Esophagus squamous epithelium (tissue), 5 donors: ENCODE measurements around the gene USH1C. TPM values are rescaled to one million over a fixed set of nuclear protein-coding genes. Genes with fewer than 3 reads are reported as not detected.

ENCODE experiments used
- DNase-seq: peaks from one replicate; lab custom pipeline; 2025; lab: John Stamatoyannopoulos, UW
- H3K27ac ChIP-seq, 4 donors: fragments of 200-600 bp; sonication (generic); one replicate each; pipeline ENCODE4 v1.5.1; 2016 to 2019; ENCODE audit warnings: mild to moderate bottlenecking in 1 of 4
- H3K27me3 ChIP-seq, 4 donors: fragments of 200-600 bp; sonication (generic); 1 replicate in 3 of 4; 2 replicates in 1 of 4; pipeline versions ENCODE4 v1.5.1 to v1.6.0; 2017 to 2021; ENCODE audit warnings: antibody characterized with exemption in 1 of 4
- H3K36me3 ChIP-seq, 3 donors: fragments of 200-600 bp; sonication (generic); one replicate each; pipeline ENCODE4 v1.5.1; 2016 to 2019
- H3K4me1 ChIP-seq, 3 donors: fragments of 200-600 bp; sonication (generic); one replicate each; pipeline ENCODE4 v1.5.1; 2017 to 2019
- H3K4me3 ChIP-seq, 4 donors: fragments of 200-600 bp; sonication (generic); 1 replicate in 3 of 4; 2 replicates in 1 of 4; pipeline ENCODE4 v1.5.1; 2016 to 2019; ENCODE audit warnings: mild to moderate bottlenecking in 2 of 4, moderate library complexity in 1 of 4
- H3K9me3 ChIP-seq, 3 donors: fragments of 200-600 bp; sonication (generic); one replicate each; pipeline ENCODE4 v1.5.1; 2016 to 2019
- CTCF ChIP-seq, 6 experiments: fragments of 450-650 bp in 4 of 6; fragments of 200-600 bp in 2 of 6; sonication (generic) in 2 of 6; IDR thresholded peaks; one replicate each; pipeline ENCODE4 v1.5.1; 2016 to 2019; ENCODE audit warnings: antibody characterized with exemption in 6 of 6, mild to moderate bottlenecking in 4 of 6, moderate library complexity in 4 of 6
- POLR2A ChIP-seq, 4 donors: fragments of 450-650 bp; IDR thresholded peaks; one replicate each; pipeline ENCODE4 v1.6.1; 2017; ENCODE audit warnings: antibody characterized with exemption in 4 of 4, mild to moderate bottlenecking in 4 of 4, moderate library complexity in 3 of 4
- WGBS, 2 donors: methylation state at CpG; one replicate each; pipeline ENCODE4 v1.1.5; 2018; 5-methylcytosine and 5-hydroxymethylcytosine counted together
- intact Hi-C: fragments of 100-400 bp; cut with DNase I; formaldehyde crosslinking; loops from one replicate; pipeline ENCODE4 v1.15.0; 2022
- total RNA-seq, 4 donors: library from RNA; depleted of rRNA; stranded (reverse); fragments of >200 nt; gene quantifications; one replicate each; pipeline ENCODE4 v1.1.0, GENCODE V29; 2016
- donor health status: DM: yes; HTN: yes; CAD: no.

USH1C gene
- total RNA-seq, 4 donors from 2014 or later = not detected

- 50 to 54% methylated on average over 3 of the region's 3 CpGs for WGBS, 2 donors
- Histone ChIP-seq H3K4me3 (no peak overlapping the region), H3K4me1 (no peaks in the 10 kb centered on the region), H3K36me3 (no peaks in the 10 kb centered on the region), H3K9me3 (no peaks in the 10 kb centered on the region), H3K27ac (no peak overlapping the region), H3K27me3 (peaks cover 0 to 19% (median 0%) of the 10 kb centered on the region in 4 donors)
- intact Hi-C loops = loop anchor here (10.0 kb wide), 1 partner anchor 284 kb away; no protein-coding TSS in a partner anchor
- no peak for TF ChIP-seq CTCF (IDR thresholded peaks at IDR 0.05)
- no peak for TF ChIP-seq POLR2A (IDR thresholded peaks at IDR 0.05)
- DNase-seq = no peak
Observed at GRCh38 chr11:17508306-17508705, 35.9 kb downstream of the USH1C start.

- 80 to 82% methylated on average over 1 to 2 of the region's 2 CpGs for WGBS, 2 donors
- TF ChIP-seq CTCF (IDR thresholded peaks at IDR 0.05) (no peak), POLR2A (IDR thresholded peaks at IDR 0.05) (no peak)
- H3K36me3 ChIP-seq = no peaks in the 10 kb centered on the region
- no peak for DNase-seq
- H3K27ac ChIP-seq = no peak overlapping the region
- H3K4me3 ChIP-seq = no peak overlapping the region
- H3K27me3 ChIP-seq = peaks cover 0 to 18% (median 0%) of the 10 kb centered on the region in 4 donors
- H3K9me3 ChIP-seq = no peaks in the 10 kb centered on the region
- no peaks in the 10 kb centered on the region for H3K4me1 ChIP-seq
- intact Hi-C loops = loop anchor here (10.0 kb wide), 1 partner anchor 283 kb away; no protein-coding TSS in a partner anchor
Observed at GRCh38 chr11:17507773-17508172, 36.4 kb downstream of the USH1C start.

GRCh38 chr11:17506942-17507341 lies 37.3 kb downstream of the USH1C start:
- no peak for DNase-seq
- intact Hi-C loops = loop anchor here (10.0 kb wide), 1 partner anchor 282 kb away; no protein-coding TSS in a partner anchor
- Histone ChIP-seq H3K36me3 (no peaks in the 10 kb centered on the region), H3K4me3 (no peak overlapping the region), H3K27ac (no peak overlapping the region), H3K4me1 (no peaks in the 10 kb centered on the region), H3K27me3 (peaks cover 0 to 15% (median 0%) of the 10 kb centered on the region in 4 donors), H3K9me3 (no peaks in the 10 kb centered on the region)
- WGBS, 2 donors = 30 to 83% methylated on average over 1 to 2 of the region's 3 CpGs
- TF ChIP-seq POLR2A (IDR thresholded peaks at IDR 0.05) (no peak), CTCF (IDR thresholded peaks at IDR 0.05) (no peak)

GRCh38 chr11:17506314-17506713 lies 37.9 kb downstream of the USH1C start:
- H3K9me3 ChIP-seq = no peaks in the 10 kb centered on the region
- H3K4me3 ChIP-seq = no peak overlapping the region
- DNase-seq = no peak
- intact Hi-C loops = loop anchor here (10.0 kb wide), 1 partner anchor 282 kb away; no protein-coding TSS in a partner anchor
- H3K27ac ChIP-seq = no peak overlapping the region
- H3K27me3 ChIP-seq = peaks cover 0 to 15% (median 0%) of the 10 kb centered on the region in 4 donors
- H3K4me1 ChIP-seq = no peaks in the 10 kb centered on the region
- H3K36me3 ChIP-seq = no peaks in the 10 kb centered on the region
- 84 to 91% methylated on average over 6 of the region's 6 CpGs for WGBS, 2 donors
- TF ChIP-seq CTCF (IDR thresholded peaks at IDR 0.05) = no peak
- no peak for TF ChIP-seq POLR2A (IDR thresholded peaks at IDR 0.05)

- 62 to 74% methylated on average over 4 of the region's 4 CpGs for WGBS, 2 donors
Observed at GRCh38 chr11:17505146-17505545, 39.1 kb downstream of the USH1C start.

More at GRCh38 chr11:17505146-17505545, 39.1 kb downstream of the USH1C start:
- H3K4me1 ChIP-seq = no peaks in the 10 kb centered on the region
- no peak for DNase-seq
- no peaks in the 10 kb centered on the region for H3K36me3 ChIP-seq
- no peak overlapping the region for H3K27ac ChIP-seq
- no peaks in the 10 kb centered on the region for H3K9me3 ChIP-seq
- no peak overlapping the region for H3K4me3 ChIP-seq
- TF ChIP-seq POLR2A (IDR thresholded peaks at IDR 0.05) (no peak), CTCF (IDR thresholded peaks at IDR 0.05) (no peak)
- H3K27me3 ChIP-seq = peaks cover 0 to 15% (median 0%) of the 10 kb centered on the region in 4 donors
- intact Hi-C loops = loop anchor here (10.0 kb wide), 1 partner anchor 280 kb away; no protein-coding TSS in a partner anchor
